Right lobe of liver (tissue), 4 donors: ENCODE results near the gene BMPR2.

Experiments used
- CTCF ChIP-seq, 4 donors: fragments of 200-600 bp in 3 of 4; fragments of 450-650 bp in 1 of 4; IDR thresholded peaks; one replicate each; pipeline versions ENCODE4 v1.5.1 to v1.8.0; 2016 to 2022; ENCODE audit warnings: antibody characterized with exemption in 4 of 4, mild to moderate bottlenecking in 2 of 4
- POLR2A ChIP-seq: fragments of 450-650 bp; IDR thresholded peaks from one replicate; pipeline ENCODE4 v1.6.1; 2017; ENCODE audit warnings: antibody characterized with exemption, mild to moderate bottlenecking
- donor health status: DM: no; HTN: no; CAD: no.
- donor health status: DM: no; HTN: no; CAD: no.
- donor health status: DM: no; HTN: yes; CAD: no.

GRCh38 chr2:202436626-202437025 lies 60.5 kb downstream of the BMPR2 start:
- no peak for TF ChIP-seq CTCF (IDR thresholded peaks at IDR 0.05)
- TF ChIP-seq POLR2A: no peak
